ENCODE results near the gene NBPF26.
"Not testable (repeated sequence)": the region's sequence is repeated elsewhere in the genome, so short reads cannot be mapped to it uniquely, and the experiment has no call there.

DNA sequence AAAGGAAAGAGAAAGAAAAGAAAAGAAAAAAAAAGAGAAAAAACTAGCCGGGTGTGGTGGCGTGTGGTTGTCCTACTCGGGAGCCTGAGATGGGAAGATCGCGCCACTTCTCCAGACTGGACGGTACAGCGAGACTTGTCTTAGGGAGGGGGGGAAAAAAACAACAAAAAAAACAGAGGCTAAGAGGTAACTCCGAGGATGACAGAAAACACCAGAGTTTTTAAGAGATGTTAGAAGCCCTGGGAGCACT is 126.5 kb downstream of the NBPF26 start:
- TF ChIP-seq ASH2L (IDR thresholded peaks at IDR 0.05; ENCODE audit: insufficient read length, low read depth, low read length); SRF (IDR thresholded peaks at IDR 0.05; ENCODE audit: low read depth, low read length); MAZ (IDR thresholded peaks at IDR 0.05; ENCODE audit: borderline replicate concordance, low read depth, low read length); MAZ (CRISPR knock-in tag; IDR thresholded peaks at IDR 0.05; ENCODE audit: low read depth); YY1 (IDR thresholded peaks at IDR 0.05; ENCODE audit: insufficient read depth, insufficient replicate concordance, low read depth, low read length); ZBTB7A (CRISPR knock-in tag; IDR thresholded peaks at IDR 0.05): not testable (repeated sequence)
- TF ChIP-seq, protein P1, sequence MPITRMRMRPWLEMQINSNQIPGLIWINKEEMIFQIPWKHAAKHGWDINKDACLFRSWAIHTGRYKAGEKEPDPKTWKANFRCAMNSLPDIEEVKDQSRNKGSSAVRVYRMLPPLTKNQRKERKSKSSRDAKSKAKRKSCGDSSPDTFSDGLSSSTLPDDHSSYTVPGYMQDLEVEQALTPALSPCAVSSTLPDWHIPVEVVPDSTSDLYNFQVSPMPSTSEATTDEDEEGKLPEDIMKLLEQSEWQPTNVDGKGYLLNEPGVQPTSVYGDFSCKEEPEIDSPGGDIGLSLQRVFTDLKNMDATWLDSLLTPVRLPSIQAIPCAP (CRISPR knock-in tag; IDR thresholded peaks at IDR 0.05; ENCODE audit: low read depth) = not testable (repeated sequence)
- TF ChIP-seq, protein P2, sequence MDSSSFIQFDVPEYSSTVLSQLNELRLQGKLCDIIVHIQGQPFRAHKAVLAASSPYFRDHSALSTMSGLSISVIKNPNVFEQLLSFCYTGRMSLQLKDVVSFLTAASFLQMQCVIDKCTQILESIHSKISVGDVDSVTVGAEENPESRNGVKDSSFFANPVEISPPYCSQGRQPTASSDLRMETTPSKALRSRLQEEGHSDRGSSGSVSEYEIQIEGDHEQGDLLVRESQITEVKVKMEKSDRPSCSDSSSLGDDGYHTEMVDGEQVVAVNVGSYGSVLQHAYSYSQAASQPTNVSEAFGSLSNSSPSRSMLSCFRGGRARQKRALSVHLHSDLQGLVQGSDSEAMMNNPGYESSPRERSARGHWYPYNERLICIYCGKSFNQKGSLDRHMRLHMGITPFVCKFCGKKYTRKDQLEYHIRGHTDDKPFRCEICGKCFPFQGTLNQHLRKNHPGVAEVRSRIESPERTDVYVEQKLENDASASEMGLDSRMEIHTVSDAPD (CRISPR knock-in tag; IDR thresholded peaks at IDR 0.05) = not testable (repeated sequence)

All from HepG2 (cell line).